Ishikawa (cell line): ENCODE measurements around the gene ASCC1.

ENCODE experiments used
- CEBPB ChIP-seq: IDR thresholded peaks from 2 replicates; pipeline ENCODE4 v1.6.1; 2012
- EGR1 ChIP-seq: IDR thresholded peaks from 2 replicates; pipeline ENCODE4 v1.6.1; 2012
- EP300 ChIP-seq: IDR thresholded peaks from 2 replicates; pipeline ENCODE4 v1.6.1; 2012; ENCODE audit warnings: borderline replicate concordance
- FOXM1 ChIP-seq: IDR thresholded peaks from 2 replicates; pipeline ENCODE4 v1.6.1; 2012; ENCODE audit warnings: low read depth, borderline replicate concordance
- NFIC ChIP-seq: IDR thresholded peaks from 2 replicates; pipeline ENCODE4 v1.6.1; 2012
- RAD21 ChIP-seq: IDR thresholded peaks from 2 replicates; pipeline ENCODE4 v1.6.1; 2012; ENCODE audit warnings: low read depth
- REST ChIP-seq: IDR thresholded peaks from 2 replicates; pipeline ENCODE4 v1.6.1; 2012; ENCODE audit warnings: low read depth, mild to moderate bottlenecking
- TAF1 ChIP-seq: IDR thresholded peaks from 2 replicates; pipeline ENCODE4 v1.6.1; 2012; ENCODE audit warnings: low read depth, mild to moderate bottlenecking
- TCF12 ChIP-seq: IDR thresholded peaks from 2 replicates; pipeline ENCODE4 v1.6.1; 2012; ENCODE audit warnings: low read depth
- TEAD4 ChIP-seq: IDR thresholded peaks from 2 replicates; pipeline ENCODE4 v1.6.1; 2012

DNA sequence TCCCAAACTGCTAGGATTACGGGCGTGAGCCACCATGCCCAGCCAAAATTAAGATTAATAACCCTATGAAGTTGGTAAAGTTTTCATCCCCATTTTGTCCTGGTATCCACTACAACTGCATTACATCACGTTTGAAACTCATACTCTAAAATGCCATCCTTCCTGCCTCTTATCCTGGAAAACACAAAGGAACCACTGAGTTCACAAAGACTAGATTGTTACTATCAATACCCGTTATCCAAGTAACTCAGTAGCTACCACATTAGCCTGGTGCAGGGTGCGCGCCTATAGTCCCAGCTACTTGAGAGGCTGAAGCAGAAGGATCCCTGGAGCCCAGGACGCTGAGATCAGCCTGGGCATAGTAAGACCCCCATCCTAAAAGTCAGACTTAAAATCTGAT is 63.8 kb downstream of the ASCC1 start:
- TF ChIP-seq NFIC (no peak), EP300 (no peak), CEBPB (no peak), RAD21 (no peak), TCF12 (no peak), TAF1 (no peak), REST (no peak), EGR1 (no peak), FOXM1 (no peak), TEAD4 (no peak)
